ENCODE measurements around the gene FAM210A. TPM values are rescaled to one million over a fixed set of nuclear protein-coding genes. Genes with fewer than 3 reads are reported as not detected.

FAM210A gene
- total RNA-seq, 1 donor from 2014 or later: 13.1 TPM

DNA sequence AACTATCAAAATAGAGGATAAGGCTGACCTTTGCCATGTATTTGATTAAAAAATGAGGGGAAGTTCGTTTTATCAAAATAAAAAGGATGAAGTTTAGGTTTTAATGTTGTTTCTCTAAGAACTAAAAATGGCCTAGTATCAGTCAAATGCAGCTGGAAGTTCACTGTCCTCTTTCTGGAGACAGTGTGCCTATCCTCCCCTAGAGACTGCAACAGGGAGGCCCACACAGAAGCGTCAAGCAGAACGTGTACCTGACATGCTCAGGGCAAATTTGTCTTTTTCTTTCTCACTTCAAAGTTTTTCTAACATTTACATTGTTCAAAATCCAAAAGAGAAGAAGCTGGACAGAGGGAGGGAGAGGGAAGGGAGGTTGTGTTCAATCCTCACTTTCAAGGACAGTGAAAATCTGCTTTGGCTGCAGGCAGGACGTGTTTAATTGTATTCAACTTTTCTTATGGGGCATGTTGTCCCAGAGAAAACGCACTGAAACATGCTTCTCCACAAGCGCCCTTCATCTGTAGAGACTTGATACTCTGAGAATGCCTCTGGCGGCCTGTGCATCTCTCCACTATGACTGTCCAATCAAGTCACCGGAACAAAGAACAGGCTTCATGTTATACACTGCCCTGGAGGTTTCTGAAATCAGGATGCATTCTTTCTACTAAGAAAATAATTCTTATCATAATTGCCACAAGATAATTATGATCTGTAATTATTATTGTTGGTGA is 65.1 kb downstream of the FAM210A start:
- Histone ChIP-seq H3K27me3 (no peaks in the 10 kb centered on the region), H3K27ac (no peak overlapping the region), H3K4me1 (no peaks in the 10 kb centered on the region), H3K9me3 (no peaks in the 10 kb centered on the region), H3K4me3 (no peak overlapping the region), H3K36me3 (peaks cover 9% of the 10 kb centered on the region)
- DNase-seq: no peak
- ATAC-seq: no peak
- intact Hi-C loops (cut with DNase I): no loop called here
- TF ChIP-seq, protein P1, sequence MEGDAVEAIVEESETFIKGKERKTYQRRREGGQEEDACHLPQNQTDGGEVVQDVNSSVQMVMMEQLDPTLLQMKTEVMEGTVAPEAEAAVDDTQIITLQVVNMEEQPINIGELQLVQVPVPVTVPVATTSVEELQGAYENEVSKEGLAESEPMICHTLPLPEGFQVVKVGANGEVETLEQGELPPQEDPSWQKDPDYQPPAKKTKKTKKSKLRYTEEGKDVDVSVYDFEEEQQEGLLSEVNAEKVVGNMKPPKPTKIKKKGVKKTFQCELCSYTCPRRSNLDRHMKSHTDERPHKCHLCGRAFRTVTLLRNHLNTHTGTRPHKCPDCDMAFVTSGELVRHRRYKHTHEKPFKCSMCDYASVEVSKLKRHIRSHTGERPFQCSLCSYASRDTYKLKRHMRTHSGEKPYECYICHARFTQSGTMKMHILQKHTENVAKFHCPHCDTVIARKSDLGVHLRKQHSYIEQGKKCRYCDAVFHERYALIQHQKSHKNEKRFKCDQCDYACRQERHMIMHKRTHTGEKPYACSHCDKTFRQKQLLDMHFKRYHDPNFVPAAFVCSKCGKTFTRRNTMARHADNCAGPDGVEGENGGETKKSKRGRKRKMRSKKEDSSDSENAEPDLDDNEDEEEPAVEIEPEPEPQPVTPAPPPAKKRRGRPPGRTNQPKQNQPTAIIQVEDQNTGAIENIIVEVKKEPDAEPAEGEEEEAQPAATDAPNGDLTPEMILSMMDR (IDR thresholded peaks at IDR 0.05): no peak

DNA sequence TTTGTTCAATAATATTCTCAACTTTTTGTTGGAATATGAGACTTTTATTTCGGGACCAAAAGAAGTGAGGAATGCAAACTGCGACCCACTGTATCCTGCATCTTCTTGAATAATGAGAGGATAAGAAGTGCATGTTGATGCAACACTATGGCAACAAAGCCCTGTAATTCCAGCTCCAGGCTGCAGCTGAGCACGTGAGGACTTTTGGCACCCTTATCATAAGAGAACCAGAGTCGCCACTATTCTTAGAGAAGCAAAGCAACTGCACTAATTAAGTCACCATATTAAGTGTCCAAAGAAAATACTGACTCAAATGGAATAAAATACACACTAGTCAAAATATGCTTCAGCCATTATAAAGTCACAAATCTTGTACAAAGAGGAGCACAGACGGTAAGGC is 65.8 kb downstream of the FAM210A start:
- ATAC-seq (no peak), DNase-seq (no peak)
- intact Hi-C loops (cut with DNase I): no loop called here
- Histone ChIP-seq H3K27me3 (no peaks in the 10 kb centered on the region), H3K36me3 (peaks cover 2% of the 10 kb centered on the region), H3K9me3 (no peaks in the 10 kb centered on the region), H3K4me3 (no peak overlapping the region), H3K4me1 (no peaks in the 10 kb centered on the region), H3K27ac (no peak overlapping the region)
- TF ChIP-seq, protein P1 (IDR thresholded peaks at IDR 0.05): no peak

DNA sequence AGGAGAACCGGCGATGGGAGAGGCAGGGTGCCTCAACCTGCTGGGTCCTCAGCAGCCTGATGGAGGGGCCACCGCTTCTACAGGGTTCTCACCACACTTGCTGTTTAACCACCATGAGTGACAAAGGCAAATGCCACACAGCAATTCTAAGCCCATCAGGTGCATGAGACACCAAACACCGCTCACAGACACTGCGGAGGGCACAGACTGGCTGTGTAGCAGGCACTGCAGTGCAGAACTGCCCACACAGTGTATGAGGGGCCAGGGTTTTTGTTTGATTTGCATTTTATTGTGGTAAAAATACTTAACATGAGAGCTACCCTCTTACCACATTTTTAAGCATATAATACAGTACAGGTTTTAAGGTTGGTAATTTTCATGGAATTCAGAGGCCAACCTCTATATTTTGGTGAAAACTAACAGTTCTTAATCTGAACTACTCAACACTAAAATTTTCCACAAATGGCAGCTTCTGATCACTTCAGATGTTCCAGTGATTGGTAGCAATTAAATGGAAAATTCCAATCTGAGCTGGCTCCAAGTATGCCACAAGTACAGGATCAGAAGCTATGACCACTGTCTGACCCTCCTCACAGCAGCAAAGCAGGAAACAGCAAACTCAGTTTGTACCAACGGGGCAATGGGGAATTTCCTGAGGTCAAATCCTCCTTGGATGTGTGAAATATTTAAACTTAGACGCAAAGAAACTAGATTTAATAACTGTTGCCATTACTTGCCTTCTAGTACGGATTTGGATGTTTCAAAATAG is 67.7 kb downstream of the FAM210A start:
- Histone ChIP-seq H3K4me1 (no peaks in the 10 kb centered on the region), H3K9me3 (no peaks in the 10 kb centered on the region), H3K27ac (no peak overlapping the region), H3K4me3 (no peak overlapping the region), H3K27me3 (no peaks in the 10 kb centered on the region), H3K36me3 (no peaks in the 10 kb centered on the region)
- intact Hi-C loops (cut with DNase I): no loop called here
- no peak for DNase-seq
- no peak for ATAC-seq
- TF ChIP-seq, protein P1 (IDR thresholded peaks at IDR 0.05): no peak

DNA sequence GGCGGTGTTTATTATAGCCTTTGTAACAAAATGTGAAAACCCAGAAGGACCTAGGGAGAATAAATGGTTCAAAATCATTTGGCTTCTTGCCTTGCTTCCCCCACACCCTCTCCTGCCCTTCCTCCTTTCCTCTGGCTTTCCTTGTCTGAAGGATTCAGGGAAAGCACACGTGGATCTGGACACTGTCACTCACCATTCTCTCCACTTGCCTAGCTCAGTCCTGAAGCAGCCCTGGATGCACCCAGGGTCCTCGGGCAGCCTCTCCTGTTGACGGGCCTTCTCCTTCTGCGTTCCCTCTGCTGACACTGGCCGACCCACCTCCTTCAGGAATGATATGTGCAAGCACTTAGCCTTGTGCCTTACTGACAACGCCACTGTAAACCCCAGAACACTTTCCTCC is 68.4 kb downstream of the FAM210A start:
- Histone ChIP-seq H3K27ac (no peak overlapping the region), H3K9me3 (no peaks in the 10 kb centered on the region), H3K4me3 (no peak overlapping the region), H3K27me3 (no peaks in the 10 kb centered on the region), H3K36me3 (no peaks in the 10 kb centered on the region), H3K4me1 (no peaks in the 10 kb centered on the region)
- TF ChIP-seq, protein P1 (IDR thresholded peaks at IDR 0.05): no peak
- no peak for ATAC-seq
- no peak for DNase-seq
- intact Hi-C loops (cut with DNase I): no loop called here

DNA sequence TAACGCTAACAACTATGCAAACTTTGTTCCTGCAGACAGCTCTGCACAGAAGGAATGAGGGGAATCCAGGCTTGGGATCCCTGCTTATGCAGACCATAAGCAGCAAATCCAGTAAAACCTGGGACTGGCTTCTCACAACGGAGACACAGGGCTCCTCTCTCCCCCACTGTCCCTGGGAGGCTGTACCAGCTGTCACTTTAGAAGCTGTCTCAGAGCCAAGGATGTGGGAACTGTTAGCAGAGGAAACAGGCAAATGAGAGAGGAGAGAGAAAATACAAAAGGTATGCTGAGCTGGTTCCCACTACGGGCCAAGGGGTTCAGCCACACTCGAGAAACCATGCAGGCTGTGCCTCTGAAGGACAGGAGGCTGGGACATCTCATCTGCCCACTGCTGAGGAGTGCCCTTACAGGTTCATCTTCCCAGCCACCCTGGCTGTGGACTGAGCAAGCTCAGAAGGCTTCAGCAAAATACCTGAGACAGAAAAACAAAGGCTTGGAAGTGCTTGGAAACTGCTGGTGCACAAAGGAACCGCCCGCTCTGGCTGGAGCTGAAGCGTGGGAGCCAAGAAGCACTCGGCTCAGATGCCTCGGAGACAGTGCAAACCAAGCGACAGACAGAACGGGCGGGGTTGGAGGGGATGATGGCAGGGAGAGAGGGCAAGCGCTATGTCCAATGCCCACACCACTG is 72.5 kb downstream of the FAM210A start:
- H3K36me3 ChIP-seq: no peaks in the 10 kb centered on the region
- no peaks in the 10 kb centered on the region for H3K9me3 ChIP-seq
- TF ChIP-seq, protein P1 (IDR thresholded peaks at IDR 0.05): no peak
- intact Hi-C loops (cut with DNase I): no loop called here
- ATAC-seq: no peak
- no peaks in the 10 kb centered on the region for H3K4me1 ChIP-seq
- no peak for DNase-seq
- no peak overlapping the region for H3K4me3 ChIP-seq
- H3K27me3 ChIP-seq: no peaks in the 10 kb centered on the region
- no peak overlapping the region for H3K27ac ChIP-seq
